H9 (cell line): ENCODE results near the gene ANGEL2. TPM values are rescaled to one million over a fixed set of nuclear protein-coding genes. Genes with fewer than 3 reads are reported as not detected.

ENCODE experiments used
- DNase-seq: peaks from one replicate; pipeline ENCODE4 v3.0.0-alpha.2; 2017
- H2AFZ ChIP-seq: one replicate; pipeline ENCODE4 v1.6.1; 2013; ENCODE audit warnings: mild to moderate bottlenecking, low read length, control low read depth, moderate library complexity
- H2AK5ac ChIP-seq: 2 replicates; pipeline ENCODE4 v1.6.1; 2013; ENCODE audit warnings: low read length, control low read depth, mixed read lengths; ENCODE audit not compliant: insufficient read length
- H2BK120ac ChIP-seq: one replicate; pipeline ENCODE4 v1.6.1; 2013; ENCODE audit warnings: low read depth, mild to moderate bottlenecking, low read length, control low read depth, inconsistent platforms; ENCODE audit not compliant: poor library complexity, severe bottlenecking
- H2BK12ac ChIP-seq: 2 replicates; pipeline ENCODE4 v1.6.1; 2013; ENCODE audit warnings: low read length, control low read depth, mixed read lengths, low read depth; ENCODE audit not compliant: insufficient read length
- H2BK15ac ChIP-seq: 2 replicates; pipeline ENCODE4 v1.6.1; 2013; ENCODE audit warnings: low read depth, low read length, control low read depth
- H2BK20ac ChIP-seq: one replicate; pipeline ENCODE4 v1.6.1; 2013; ENCODE audit warnings: low read depth, mild to moderate bottlenecking, low read length, control low read depth, inconsistent platforms; ENCODE audit not compliant: poor library complexity, severe bottlenecking
- H2BK5ac ChIP-seq: 2 replicates; pipeline ENCODE4 v1.6.1; 2013; ENCODE audit warnings: low read length, control low read depth, mixed read lengths; ENCODE audit not compliant: insufficient read length
- H3K14ac ChIP-seq: 2 replicates; pipeline ENCODE4 v1.6.1; 2013; ENCODE audit warnings: low read length, control low read depth; ENCODE audit not compliant: insufficient read depth
- H3K18ac ChIP-seq: 2 replicates; pipeline ENCODE4 v1.6.1; 2013; ENCODE audit warnings: low read depth, mild to moderate bottlenecking, mixed read lengths, low read length, control low read depth; ENCODE audit not compliant: insufficient read length
- H3K23ac ChIP-seq: 2 replicates; pipeline ENCODE4 v1.6.1; 2013; ENCODE audit warnings: low read length, control low read depth, mixed read lengths, low read depth; ENCODE audit not compliant: insufficient read length
- H3K23me2 ChIP-seq: 2 replicates; pipeline ENCODE4 v1.6.1; 2013; ENCODE audit warnings: low read depth, mild to moderate bottlenecking, mixed read lengths, low read length, control low read depth; ENCODE audit not compliant: insufficient read length, poor library complexity, severe bottlenecking
- H3K27ac ChIP-seq: 2 replicates; pipeline ENCODE4 v1.5.1; 2013; ENCODE audit warnings: low read length, control low read depth, mixed read lengths, low read depth; ENCODE audit not compliant: insufficient read length
- H3K27me3 ChIP-seq: 2 replicates; pipeline ENCODE4 v1.6.1; 2013; ENCODE audit warnings: low read length, control low read depth, inconsistent platforms; ENCODE audit not compliant: insufficient read depth
- H3K4ac ChIP-seq: 2 replicates; pipeline ENCODE4 v1.6.1; 2013; ENCODE audit warnings: low read depth, mild to moderate bottlenecking, control low read depth, inconsistent platforms, low read length, moderate library complexity
- H3K4me1 ChIP-seq: 2 replicates; pipeline ENCODE4 v1.6.1; 2013; ENCODE audit warnings: low read length, control low read depth, inconsistent platforms; ENCODE audit not compliant: insufficient read depth
- H3K4me2 ChIP-seq: 2 replicates; pipeline ENCODE4 v1.6.1; 2013; ENCODE audit warnings: low read length, control low read depth, mixed read lengths; ENCODE audit not compliant: insufficient read length, insufficient read depth
- H3K56ac ChIP-seq: 2 replicates; pipeline ENCODE4 v1.6.1; 2013; ENCODE audit warnings: low read depth, mild to moderate bottlenecking, mixed read lengths, low read length, control low read depth; ENCODE audit not compliant: insufficient read length
- H3K79me1 ChIP-seq: 2 replicates; pipeline ENCODE4 v1.6.1; 2013; ENCODE audit warnings: low read depth, mild to moderate bottlenecking, moderate library complexity, low read length, control low read depth, inconsistent platforms; ENCODE audit not compliant: insufficient read depth, poor library complexity, severe bottlenecking
- H3K79me2 ChIP-seq: 2 replicates; pipeline ENCODE4 v1.6.1; 2013; ENCODE audit warnings: low read length, control low read depth, inconsistent platforms; ENCODE audit not compliant: insufficient read depth
- H3K9ac ChIP-seq: 2 replicates; pipeline ENCODE4 v1.6.1; 2013; ENCODE audit warnings: low read length, control low read depth, mixed read lengths; ENCODE audit not compliant: insufficient read length; ENCODE audit errors: extremely low read depth
- H3K9me3 ChIP-seq: one replicate; pipeline ENCODE4 v1.6.1; 2013; ENCODE audit warnings: low read depth, low read length, inconsistent platforms; ENCODE audit not compliant: control insufficient read depth
- H3T11ph ChIP-seq: one replicate; pipeline ENCODE4 v1.6.1; 2013; ENCODE audit warnings: mild to moderate bottlenecking, low read length, control low read depth, inconsistent platforms
- H4K20me1 ChIP-seq: one replicate; pipeline ENCODE4 v1.6.1; 2013; ENCODE audit not compliant: control insufficient read depth, insufficient read length, insufficient read depth
- H4K5ac ChIP-seq: 2 replicates; pipeline ENCODE4 v1.6.1; 2013; ENCODE audit warnings: low read depth, mild to moderate bottlenecking, mixed read lengths, low read length, control low read depth; ENCODE audit not compliant: insufficient read length
- H4K8ac ChIP-seq: replicated peaks from 2 replicates; pipeline ENCODE4 v1.6.1; 2013; ENCODE audit warnings: low read length, control low read depth, mixed read lengths, low read depth; ENCODE audit not compliant: insufficient read length
- H4K91ac ChIP-seq: 2 replicates; pipeline ENCODE4 v1.6.1; 2013; ENCODE audit warnings: low read depth, mild to moderate bottlenecking, moderate library complexity, mixed read lengths, low read length, control low read depth; ENCODE audit not compliant: insufficient read length
- H3K27ac Mint-ChIP-seq, 3 experiments: 2 replicates in 2 of 3; 3 replicates in 1 of 3; pipeline ENCODE4 v1.8.0; 2020 to 2021; ENCODE audit warnings: mixed read lengths in 3 of 3, mild to moderate bottlenecking in 1 of 3, moderate library complexity in 1 of 3
- H3K27me3 Mint-ChIP-seq: 2 replicates; pipeline ENCODE4 v1.8.0; 2021; ENCODE audit warnings: low read depth, mild to moderate bottlenecking, moderate library complexity, mixed read lengths
- H3K36me3 Mint-ChIP-seq, 3 experiments: 2 replicates in 2 of 3; 3 replicates in 1 of 3; pipeline ENCODE4 v1.8.0; 2020 to 2021; ENCODE audit warnings: low read depth in 3 of 3, mixed read lengths in 3 of 3; ENCODE audit not compliant: insufficient read depth in 1 of 3
- H3K4me1 Mint-ChIP-seq, 2 experiments: 2 replicates each; pipeline ENCODE4 v1.8.0; 2020; ENCODE audit warnings: mixed read lengths in 2 of 2
- H3K4me3 Mint-ChIP-seq, 2 experiments: 2 replicates in 1 of 2; 3 replicates in 1 of 2; pipeline ENCODE4 v1.8.0; 2020 to 2021; ENCODE audit warnings: mild to moderate bottlenecking in 2 of 2, mixed read lengths in 2 of 2, moderate library complexity in 1 of 2
- H3K9me3 Mint-ChIP-seq, 2 experiments: 2 replicates in 1 of 2; 3 replicates in 1 of 2; pipeline ENCODE4 v1.8.0; 2020; ENCODE audit warnings: mild to moderate bottlenecking in 2 of 2, mixed read lengths in 2 of 2, moderate library complexity in 1 of 2
- WGBS: extraction: QIAGEN DNeasy Blood & Tissue Kit; methylation state at CpG from one replicate; pipeline ENCODE4 v1.1.7; 2013; ENCODE audit warnings: missing lambda C conversion rate, low lambda C conversion rate, mixed read lengths; ENCODE audit not compliant: insufficient read length; ENCODE audit errors: extremely low coverage; 5-methylcytosine and 5-hydroxymethylcytosine counted together
- total RNA-seq: library from RNA; stranded (reverse); gene quantifications from 2 replicates; pipeline ENCODE4 v1.2.1, GENCODE V29; 2021
- TF ChIP-seq, protein P1 (sequence below): fragments of 200-600 bp; sonication (generic); conservative IDR thresholded peaks from 3 replicates; pipeline ENCODE4 v1.8.0; 2021; ENCODE audit warnings: antibody characterized with exemption, mild to moderate bottlenecking

ANGEL2 gene
- total RNA-seq, 1 experiment from 2014 or later: 47.8 TPM

DNA sequence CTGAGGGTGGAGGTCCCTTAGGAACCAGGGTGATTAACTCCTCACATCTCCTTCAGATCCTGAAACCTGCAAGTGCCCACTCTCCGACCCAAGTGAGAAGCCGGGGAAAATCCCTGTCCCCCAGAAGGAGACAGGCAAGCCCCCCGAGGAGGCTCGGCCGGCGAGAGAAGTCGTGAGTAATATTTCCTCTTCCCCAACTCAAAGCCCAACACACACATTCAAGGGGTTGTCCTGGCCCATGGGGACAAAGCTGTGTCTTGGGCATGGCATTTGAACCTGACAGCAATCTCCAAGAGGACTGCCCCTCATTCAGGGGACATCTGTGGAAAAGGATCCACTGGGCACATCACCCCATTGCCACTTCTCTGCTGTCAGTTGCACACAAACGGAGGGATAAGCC, 41.8 kb downstream of the ANGEL2 start:
- Histone ChIP-seq H2BK5ac (no peak overlapping the region), H3K79me1 (no peaks in the 10 kb centered on the region), H2BK15ac (no peak overlapping the region), H3K4me2 (no peak overlapping the region), H3K9ac (no peak overlapping the region), H3K23ac (no peak overlapping the region), H3T11ph (no peak overlapping the region), H2BK12ac (no peak overlapping the region), H4K8ac (no peak overlapping the region), H2BK20ac (no peak overlapping the region), H4K5ac (no peak overlapping the region), H2AFZ (no peak overlapping the region), H3K27ac (no peak overlapping the region), H3K18ac (no peak overlapping the region), H4K20me1 (no peaks in the 10 kb centered on the region), H4K91ac (no peak overlapping the region), H3K27me3 (no peaks in the 10 kb centered on the region), H3K79me2 (no peaks in the 10 kb centered on the region), H3K9me3 (no peaks in the 10 kb centered on the region), H3K4ac (no peak overlapping the region), H3K14ac (no peak overlapping the region), H3K56ac (no peak overlapping the region), H3K4me1 (no peaks in the 10 kb centered on the region), H2AK5ac (no peak overlapping the region), H3K23me2 (no peaks in the 10 kb centered on the region), H2BK120ac (no peak overlapping the region)
- Mint-ChIP-seq H3K4me3 (no peak overlapping the region; a peak in 1 of 5 replicates), H3K4me1 (peaks cover 22 to 33% of the 10 kb centered on the region in 2 experiments), H3K9me3 (no peaks in the 10 kb centered on the region), H3K36me3 (peaks cover 82 to 98% (median 85%) of the 10 kb centered on the region in 3 experiments), H3K27ac (peak overlapping the region in 1 of 3 experiments; percentile 50; a peak in 2 of 7 replicates), H3K27me3 (no peaks in the 10 kb centered on the region; the same call in 1 of the 2 replicates)
- no peak for DNase-seq
- no CpG with 5 or more reads among the region's 8 CpGs for WGBS
- TF ChIP-seq, protein P1, sequence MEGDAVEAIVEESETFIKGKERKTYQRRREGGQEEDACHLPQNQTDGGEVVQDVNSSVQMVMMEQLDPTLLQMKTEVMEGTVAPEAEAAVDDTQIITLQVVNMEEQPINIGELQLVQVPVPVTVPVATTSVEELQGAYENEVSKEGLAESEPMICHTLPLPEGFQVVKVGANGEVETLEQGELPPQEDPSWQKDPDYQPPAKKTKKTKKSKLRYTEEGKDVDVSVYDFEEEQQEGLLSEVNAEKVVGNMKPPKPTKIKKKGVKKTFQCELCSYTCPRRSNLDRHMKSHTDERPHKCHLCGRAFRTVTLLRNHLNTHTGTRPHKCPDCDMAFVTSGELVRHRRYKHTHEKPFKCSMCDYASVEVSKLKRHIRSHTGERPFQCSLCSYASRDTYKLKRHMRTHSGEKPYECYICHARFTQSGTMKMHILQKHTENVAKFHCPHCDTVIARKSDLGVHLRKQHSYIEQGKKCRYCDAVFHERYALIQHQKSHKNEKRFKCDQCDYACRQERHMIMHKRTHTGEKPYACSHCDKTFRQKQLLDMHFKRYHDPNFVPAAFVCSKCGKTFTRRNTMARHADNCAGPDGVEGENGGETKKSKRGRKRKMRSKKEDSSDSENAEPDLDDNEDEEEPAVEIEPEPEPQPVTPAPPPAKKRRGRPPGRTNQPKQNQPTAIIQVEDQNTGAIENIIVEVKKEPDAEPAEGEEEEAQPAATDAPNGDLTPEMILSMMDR: no peak
